Measurements from ENCODE around the gene DEAF1. TPM values are rescaled to one million over a fixed set of nuclear protein-coding genes. Genes with fewer than 3 reads are reported as not detected.

Gene DEAF1
- total RNA-seq, 1 experiment from 2014 or later = 33.9 TPM

- no peak for TF ChIP-seq ZBTB33 (IDR thresholded peaks at IDR 0.05; ENCODE audit: extremely low read depth, insufficient replicate concordance, low read length)
- no peak for TF ChIP-seq EZH2 (IDR thresholded peaks at IDR 0.05)
- TF ChIP-seq EGR1 (IDR thresholded peaks at IDR 0.05; ENCODE audit: low read depth) = no peak
- no peak for TF ChIP-seq YY1 (IDR thresholded peaks at IDR 0.05; ENCODE audit: extremely low read depth, insufficient replicate concordance, low read depth, low read length)
- TF ChIP-seq MAX (IDR thresholded peaks at IDR 0.05) = no peak
- no peak for TF ChIP-seq REST (IDR thresholded peaks at IDR 0.05; ENCODE audit: low read depth)
These were observed 34.2 kb downstream of the DEAF1 start (continued) for GRCh38 chr11:660681-661444.

DNA sequence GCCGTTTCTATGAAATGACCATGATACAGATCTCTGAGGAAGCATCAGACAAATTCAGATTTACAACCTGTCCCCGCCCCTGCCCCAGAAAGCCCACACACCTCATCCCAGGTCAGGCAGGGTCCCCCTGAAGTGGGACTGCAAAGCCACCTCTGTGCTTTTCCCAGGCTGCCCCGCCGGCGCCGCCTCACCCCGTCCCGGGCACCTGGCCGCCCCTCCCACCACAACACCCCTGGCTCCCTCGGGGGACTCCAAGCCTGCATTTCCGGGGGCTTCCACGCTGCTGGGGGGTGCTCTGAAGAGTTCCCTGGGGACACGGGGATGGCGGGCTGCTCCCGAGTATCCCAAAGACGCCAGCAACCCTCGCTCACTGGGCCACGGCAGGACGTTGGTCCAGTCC lies 34.7 kb downstream of the DEAF1 start:
- Histone ChIP-seq H4K20me1 (ENCODE audit: insufficient read depth) (no peaks in the 10 kb centered on the region), H3K4me3 (replicated peaks in 1 of 2; ENCODE audit: low read depth in 1 of 2, low read length in 2 of 2) (no peak overlapping the region), H3K27me3 (ENCODE audit: insufficient read depth, low read length) (no peaks in the 10 kb centered on the region), H3K79me2 (ENCODE audit: insufficient read depth, low read length) (peaks cover 3% of the 10 kb centered on the region; the same call in 1 of the 2 replicates), H3K27ac (ENCODE audit: low read depth, low read length) (no peak overlapping the region), H3K9ac (ENCODE audit: low read length) (no peak overlapping the region), H3K9me2 (ENCODE audit: insufficient read depth) (no peaks in the 10 kb centered on the region), H3K36me3 (ENCODE audit: control insufficient read depth in 1 of 2, insufficient read depth in 2 of 2, low read length in 2 of 2) (peaks cover 0 to 2% of the 10 kb centered on the region in 2 experiments; a peak in 1 of 4 replicates), H3K9me3 (ENCODE audit: control insufficient read depth in 1 of 2, insufficient read depth in 1 of 2, low read depth in 1 of 2, low read length in 2 of 2) (no peaks in the 10 kb centered on the region), H3K4me2 (ENCODE audit: low read length) (no peak overlapping the region), H3K4me1 (ENCODE audit: control insufficient read depth in 1 of 2, insufficient read depth in 2 of 2, low read length in 2 of 2) (no peaks in the 10 kb centered on the region), H2AFZ (ENCODE audit: low read depth, low read length, poor library complexity, severe bottlenecking) (no peak overlapping the region)
- no TSS peak for BruUV-seq (replicated peaks)
- ChIA-PET POLR2A (no interaction called here), CTCF (no interaction called here), RAD21 (ENCODE audit: low non-redundant PET in 1 of 2, low total read pairs in 2 of 2, uncharacterized antibody in 2 of 2, unreplicated experiment in 2 of 2) (no interaction called here)
- intact Hi-C loops (cut with micrococcal nuclease) = no loop called here
- ATAC-seq = no peak
- no peak for DNase-seq (ENCODE audit: low read depth, low spot score)
- TF ChIP-seq SIN3A (IDR thresholded peaks at IDR 0.05; ENCODE audit: low read depth) (no peak), EGR1 (IDR thresholded peaks at IDR 0.05; ENCODE audit: low read depth) (no peak), ZBTB33 (IDR thresholded peaks at IDR 0.05; ENCODE audit: extremely low read depth, insufficient replicate concordance, low read length) (no peak), POLR2AphosphoS5 (IDR thresholded peaks at IDR 0.05; ENCODE audit: low read depth, low read length) (no peak), TCF7L2 (IDR thresholded peaks at IDR 0.05; ENCODE audit: borderline replicate concordance, extremely low read depth, insufficient read depth, insufficient read length) (no peak), ZNF274 (IDR thresholded peaks at IDR 0.05; ENCODE audit: low read depth, low read length) (no peak), JUND (IDR thresholded peaks at IDR 0.05) (no peak), ZFX (IDR thresholded peaks at IDR 0.05) (no peak)
- TF ChIP-seq, protein P1, sequence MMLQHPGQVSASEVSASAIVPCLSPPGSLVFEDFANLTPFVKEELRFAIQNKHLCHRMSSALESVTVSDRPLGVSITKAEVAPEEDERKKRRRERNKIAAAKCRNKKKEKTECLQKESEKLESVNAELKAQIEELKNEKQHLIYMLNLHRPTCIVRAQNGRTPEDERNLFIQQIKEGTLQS (IDR thresholded peaks at IDR 0.05) = no peak

All from HCT116 (cell line).